Hepatic stellate cell (primary cell): ENCODE measurements around the gene PHOSPHO1.
"Not testable (repeated sequence)": the region's sequence is repeated elsewhere in the genome, so short reads cannot be mapped to it uniquely, and the experiment has no call there.

ENCODE experiments used
- DNase-seq: peaks from one replicate; pipeline ENCODE4 v3.0.0; 2011; ENCODE audit warnings: low spot score

Gene PHOSPHO1

DNA sequence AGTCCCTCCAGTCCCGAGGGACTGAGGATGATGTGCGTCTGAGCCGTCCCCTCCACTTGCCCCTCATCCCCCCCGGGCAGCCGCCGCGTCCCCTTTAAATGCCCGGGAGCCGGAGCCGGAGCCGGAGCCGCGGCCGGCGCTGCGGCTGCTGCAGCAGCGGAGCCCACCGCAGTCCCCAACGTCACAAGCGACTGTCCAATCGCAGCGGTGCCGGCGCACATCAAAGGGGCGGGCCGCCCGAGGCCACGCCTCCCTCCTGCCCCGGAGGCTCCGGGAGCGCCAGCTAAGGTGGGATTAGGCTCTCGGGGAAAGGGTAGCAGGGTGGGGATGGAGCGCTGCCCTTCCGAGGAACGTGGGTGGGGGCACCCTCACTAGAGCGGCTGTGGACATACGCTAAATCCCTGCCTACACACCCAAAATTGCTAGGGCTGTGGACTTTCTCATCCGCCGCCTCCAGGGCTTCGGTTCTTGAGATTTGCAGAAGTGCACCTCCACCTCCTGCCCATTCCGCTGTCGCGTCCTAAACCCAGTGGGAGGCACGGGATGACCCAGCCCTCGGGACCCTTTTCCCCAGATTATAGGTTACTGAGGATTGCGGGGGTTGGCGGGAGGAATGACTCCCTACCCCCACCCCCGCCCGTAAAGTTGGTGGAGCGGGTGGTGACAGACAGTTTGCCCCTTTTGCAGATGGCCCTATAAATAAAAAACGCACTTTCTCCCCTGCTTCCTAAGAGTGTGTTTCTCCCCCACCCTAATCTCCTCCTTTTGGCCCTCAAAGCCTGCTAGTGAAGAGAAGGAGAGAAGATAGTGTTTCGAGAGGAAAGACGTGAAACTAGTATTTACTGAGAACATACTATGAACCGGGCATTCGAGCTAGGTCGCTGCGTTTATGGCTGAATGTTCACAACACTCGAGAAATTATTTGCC is at the start of gene PHOSPHO1:
Gene PHOSPHO1, minus strand, starts transcription at position 152 of the 927 bp plus-strand sequence. CDS start 4,096 bp downstream, outside the sequence.
- peak; percentile 97 for DNase-seq

DNA sequence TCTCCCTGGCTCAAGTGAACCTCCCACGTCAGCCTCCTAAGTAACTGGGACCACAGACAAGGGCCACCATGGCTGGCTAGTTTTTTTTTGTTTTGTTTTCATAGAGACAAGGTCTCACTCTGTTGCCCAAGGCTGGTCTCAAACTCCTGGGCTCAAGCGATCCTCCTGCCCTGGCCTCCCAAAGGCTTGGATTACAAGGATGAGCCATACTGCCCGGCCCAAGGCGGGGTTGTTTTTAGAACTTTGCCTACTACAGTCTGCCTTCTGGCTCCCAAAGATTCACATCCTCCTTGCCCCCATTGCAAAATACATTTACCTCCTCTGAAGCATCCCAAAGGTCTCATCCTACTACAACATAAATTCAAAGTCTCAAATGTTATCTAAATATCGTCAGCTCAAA is 49.5 kb upstream of the PHOSPHO1 start:
- DNase-seq = no peak

GRCh38 chr17:49279263-49280015 is 48.9 kb upstream of the PHOSPHO1 start:
- not testable (repeated sequence) for DNase-seq

- no peak for DNase-seq
Observed at GRCh38 chr17:49278076-49278475, 47.5 kb upstream of the PHOSPHO1 start.

GRCh38 chr17:49277638-49278037 is 47.1 kb upstream of the PHOSPHO1 start:
- DNase-seq = no peak

DNA sequence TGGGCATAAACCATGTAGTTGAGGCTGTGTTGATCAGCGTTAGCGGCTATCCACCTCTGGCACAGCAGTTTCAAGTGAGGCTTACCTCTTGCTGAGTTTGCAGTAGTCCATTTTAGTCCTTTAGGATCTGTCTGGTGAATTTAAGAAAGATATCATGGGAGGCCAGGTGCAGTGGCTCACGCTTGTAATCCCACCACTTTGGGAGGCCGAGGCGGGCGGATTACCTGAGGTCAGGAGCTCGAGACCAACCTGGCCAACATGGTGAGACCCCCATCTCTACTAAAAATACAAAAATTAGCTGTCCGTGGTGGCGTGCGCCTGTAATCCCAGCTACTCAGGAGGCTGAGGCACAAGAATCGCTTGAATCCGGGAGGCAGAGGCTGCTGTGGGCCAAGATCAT is 45.4 kb upstream of the PHOSPHO1 start:
- not testable (repeated sequence) for DNase-seq

GRCh38 chr17:49269356-49269755 is 38.8 kb upstream of the PHOSPHO1 start:
- no peak for DNase-seq

DNA sequence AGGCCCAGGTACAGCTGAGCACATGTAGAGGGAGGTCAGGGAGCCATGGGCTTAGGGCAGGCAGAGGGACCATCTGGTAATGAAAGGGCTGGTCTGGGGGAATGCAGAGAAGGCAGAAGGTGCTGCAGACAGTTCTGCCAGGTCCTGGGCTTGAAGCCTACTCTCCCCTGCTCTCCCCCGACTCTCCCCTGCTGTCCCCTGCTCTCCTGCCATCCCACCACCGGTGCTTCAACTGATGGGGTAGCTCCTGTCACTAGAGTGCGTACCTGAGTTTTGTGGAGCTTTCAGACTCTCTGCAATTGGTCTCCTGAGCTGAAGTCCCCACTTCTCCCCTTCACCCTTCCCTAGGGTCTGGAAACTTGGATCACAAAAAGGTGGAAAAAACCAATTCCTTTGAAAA is 37.3 kb upstream of the PHOSPHO1 start:
- no peak for DNase-seq

GRCh38 chr17:49266233-49266632 is 35.6 kb upstream of the PHOSPHO1 start:
- DNase-seq = no peak

- not testable (repeated sequence) for DNase-seq
Observed at GRCh38 chr17:49261540-49261939, 31.0 kb upstream of the PHOSPHO1 start.

- DNase-seq = no peak
Observed at GRCh38 chr17:49260817-49261291, 30.3 kb upstream of the PHOSPHO1 start.

- peak; percentile 85 for DNase-seq
Observed at GRCh38 chr17:49260011-49260816, 29.6 kb upstream of the PHOSPHO1 start.

- no peak for DNase-seq
Observed at GRCh38 chr17:49259663-49260010, 29.1 kb upstream of the PHOSPHO1 start.

GRCh38 chr17:49258394-49258793 is 27.8 kb upstream of the PHOSPHO1 start:
- no peak for DNase-seq

- no peak for DNase-seq
Observed at GRCh38 chr17:49255125-49255524, 24.5 kb upstream of the PHOSPHO1 start.

DNA sequence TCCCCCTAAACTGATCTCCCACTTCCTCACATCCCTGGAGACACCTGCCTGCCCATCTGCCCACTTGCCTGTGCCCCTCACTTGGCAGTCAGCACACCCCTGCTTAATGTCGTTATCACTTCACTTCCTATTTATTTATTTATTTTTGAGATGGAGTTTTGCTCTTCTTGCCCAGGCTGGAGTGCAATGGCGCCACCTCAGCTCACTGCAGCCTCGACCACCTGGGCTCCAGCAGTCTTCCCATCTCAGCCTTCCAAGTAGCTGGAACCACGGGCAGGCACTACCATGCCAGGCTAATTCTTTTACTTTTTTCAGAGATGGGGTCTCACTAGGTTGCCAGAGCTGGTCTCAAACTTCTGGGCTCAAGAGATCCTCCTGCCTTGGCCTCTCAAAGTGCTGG is 23.5 kb upstream of the PHOSPHO1 start:
- DNase-seq = no peak

DNA sequence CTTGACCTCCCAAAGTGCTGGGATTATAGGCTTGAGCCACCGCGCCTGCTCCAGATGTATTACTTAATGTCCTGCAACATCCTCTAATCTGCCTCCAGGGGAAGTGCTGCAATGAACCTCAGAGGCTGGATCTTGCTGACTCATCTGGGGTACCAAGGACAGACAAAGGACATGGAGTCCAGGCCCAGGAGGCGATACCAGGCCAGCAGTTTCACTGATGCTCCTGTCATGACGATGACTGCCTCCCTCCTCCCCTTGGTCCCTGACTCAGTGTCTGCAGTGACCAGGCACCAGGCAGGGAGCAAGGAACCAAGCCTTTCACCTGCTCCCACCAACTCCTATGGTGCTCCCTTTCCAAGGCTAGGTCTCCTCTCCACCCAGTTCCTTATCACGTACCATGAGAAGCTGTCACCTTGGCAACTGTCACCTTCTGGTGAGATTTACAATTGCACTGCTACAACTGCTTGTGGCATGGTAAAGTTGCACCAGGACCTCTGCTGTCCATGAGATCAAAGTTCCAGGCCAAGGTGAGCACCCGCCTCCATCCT is 21.6 kb upstream of the PHOSPHO1 start:
- no peak for DNase-seq

DNA sequence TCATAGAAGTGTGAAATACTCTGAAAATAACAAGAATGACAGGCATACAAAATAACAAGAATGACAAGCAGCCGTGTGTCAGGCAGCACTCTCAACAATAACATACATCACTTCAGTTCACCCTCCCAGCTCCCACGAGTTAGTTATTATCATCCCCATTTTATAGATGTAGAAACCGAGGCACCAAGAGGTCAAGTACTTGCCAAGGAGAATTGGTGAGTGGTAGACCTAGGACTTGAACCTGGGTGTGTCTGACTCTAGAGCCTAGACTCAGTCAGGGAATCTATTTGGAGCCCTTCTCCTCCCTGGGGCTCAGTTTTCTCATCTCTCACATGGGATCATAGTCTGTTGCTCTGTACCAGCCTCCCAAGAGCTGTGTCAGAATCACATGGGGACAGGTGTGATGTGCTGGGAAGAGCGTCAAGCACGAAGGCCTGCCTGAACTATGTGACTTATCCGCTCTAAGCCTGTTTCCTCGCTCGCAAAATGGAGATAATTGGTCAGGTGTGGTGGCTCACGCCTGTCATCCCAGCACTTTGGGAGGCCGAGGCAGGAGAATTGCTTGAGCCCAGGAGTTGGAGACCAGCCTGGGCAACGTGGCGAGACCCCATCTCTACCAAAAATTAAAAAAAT is 19.4 kb upstream of the PHOSPHO1 start:
- DNase-seq = no peak

GRCh38 chr17:49249292-49249794 is 18.8 kb upstream of the PHOSPHO1 start:
- no peak for DNase-seq

GRCh38 chr17:49247944-49248343 is 17.4 kb upstream of the PHOSPHO1 start:
- DNase-seq = no peak

DNA sequence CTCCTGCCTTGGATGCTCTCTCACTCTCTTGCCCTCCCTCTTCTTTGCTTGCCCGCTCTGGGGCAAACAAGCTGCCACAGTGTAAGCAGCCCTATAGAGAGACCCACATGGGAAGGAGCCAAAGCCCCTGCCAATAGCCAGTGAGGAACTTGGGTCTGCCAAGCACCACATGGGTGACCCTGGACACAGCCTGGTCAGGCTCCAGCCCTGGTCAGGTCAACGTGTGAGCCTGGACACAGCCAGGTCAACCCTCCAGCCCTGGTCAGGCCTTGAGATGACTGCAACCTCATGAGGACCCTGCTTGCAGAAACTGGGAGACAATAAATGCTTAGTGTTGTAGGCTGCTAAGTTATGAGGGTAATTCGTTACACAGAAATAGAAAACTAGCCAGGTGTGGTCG is 14.3 kb upstream of the PHOSPHO1 start:
- DNase-seq = no peak
